SK-N-SH (cell line): ENCODE measurements around the gene RPS6KC1. TPM values are rescaled to one million over a fixed set of nuclear protein-coding genes. Genes with fewer than 3 reads are reported as not detected.

Source experiments
- CTCF ChIA-PET: fragments of 300-600, 350-600 bp; formaldehyde crosslinking; extraction: SDS; loops from one replicate; lab custom pipeline; 2021; lab: Yijun Ruan, JAX
- POLR2A ChIA-PET: fragments of 350-600 bp; sonication (Branson Sonifier 250); formaldehyde crosslinking; extraction: SDS; loops from one replicate; lab custom pipeline; 2020; ENCODE audit warnings: antibody characterized with exemption, inconsistent platforms; lab: Yijun Ruan, JAX
- DNase-seq: peaks from one replicate; pipeline ENCODE4 v3.0.0; 2012
- H2AFZ ChIP-seq: fragments of 200-600 bp; sonication (generic); 2 replicates; pipeline ENCODE4 v1.8.1; 2016; ENCODE audit warnings: antibody characterized with exemption, mild to moderate bottlenecking, low read depth
- H3F3A ChIP-seq: fragments of 200-600 bp; sonication (generic); replicated peaks from 2 replicates; pipeline ENCODE3; 2016; ENCODE audit warnings: antibody characterized with exemption, mild to moderate bottlenecking; ENCODE audit not compliant: insufficient read depth
- H3K27ac ChIP-seq, 2 experiments: fragments of 200-500 bp in 1 of 2; fragments of 200-600 bp in 1 of 2; sonication (Bioruptor generic) in 1 of 2; sonication (generic), shearing (Covaris generic) in 1 of 2; 2 replicates each; pipeline versions ENCODE4 v1.5.1 to v1.6.1; 2014 to 2016; ENCODE audit warnings: low read depth in 2 of 2, inconsistent platforms in 1 of 2, low read length in 1 of 2, mild to moderate bottlenecking in 1 of 2, mixed read lengths in 1 of 2
- H3K27me3 ChIP-seq: fragments of 200-600 bp; sonication (generic), shearing (Covaris generic); 2 replicates; pipeline ENCODE4 v1.6.1; 2016; ENCODE audit warnings: mixed run types; ENCODE audit not compliant: insufficient read depth
- H3K36me3 ChIP-seq, 2 experiments: fragments of 200-500 bp in 1 of 2; fragments of 200-600 bp in 1 of 2; sonication (Bioruptor generic) in 1 of 2; sonication (generic) in 1 of 2; replicated peaks in 1 of 2; 2 replicates each; pipeline versions ENCODE3 to v1.5.1; 2014 to 2016; ENCODE audit warnings: low read length in 1 of 2, mild to moderate bottlenecking in 1 of 2; ENCODE audit not compliant: insufficient read depth in 2 of 2, control insufficient read depth in 1 of 2
- H3K4me1 ChIP-seq, 2 experiments: fragments of 200-500 bp in 1 of 2; fragments of 200-600 bp in 1 of 2; sonication (Bioruptor generic) in 1 of 2; sonication (generic), shearing (Covaris generic) in 1 of 2; 2 replicates each; pipeline versions ENCODE4 v1.5.1 to v1.6.1; 2014 to 2016; ENCODE audit warnings: low read depth in 1 of 2, low read length in 1 of 2, mixed run types in 1 of 2; ENCODE audit not compliant: insufficient read depth in 2 of 2, control insufficient read depth in 1 of 2
- H3K4me2 ChIP-seq: fragments of 200-600 bp; sonication (generic), shearing (Covaris generic); 2 replicates; pipeline ENCODE4 v1.6.1; 2017; ENCODE audit warnings: mixed run types
- H3K4me3 ChIP-seq, 2 experiments: fragments of 200-500 bp in 1 of 2; fragments of 200-600 bp in 1 of 2; sonication (Bioruptor generic) in 1 of 2; sonication (generic), shearing (Covaris generic) in 1 of 2; 2 replicates each; pipeline versions ENCODE4 v1.5.1 to v1.8.1; 2014 to 2016; ENCODE audit warnings: low read depth in 2 of 2, inconsistent platforms in 1 of 2, low read length in 1 of 2, mild to moderate bottlenecking in 1 of 2, mixed read lengths in 1 of 2, moderate library complexity in 1 of 2
- H3K79me2 ChIP-seq: fragments of 200-600 bp; sonication (generic); 2 replicates; pipeline ENCODE4 v1.8.1; 2017; ENCODE audit warnings: mild to moderate bottlenecking; ENCODE audit not compliant: insufficient read depth
- H3K9ac ChIP-seq: fragments of 200-600 bp; sonication (generic); 2 replicates; pipeline ENCODE4 v1.6.1; 2017; ENCODE audit warnings: mixed run types
- H3K9me2 ChIP-seq: fragments of 200-600 bp; sonication (generic); 2 replicates; pipeline ENCODE4 v1.6.1; 2017; ENCODE audit warnings: mixed run types
- H3K9me3 ChIP-seq: fragments of 200-600 bp; sonication (generic); 2 replicates; pipeline ENCODE4 v1.6.1; 2017; ENCODE audit warnings: mixed run types, mild to moderate bottlenecking, moderate library complexity
- H4K20me1 ChIP-seq: fragments of 200-600 bp; sonication (generic); 2 replicates; pipeline ENCODE4 v1.6.1; 2017; ENCODE audit warnings: mild to moderate bottlenecking, mixed run types; ENCODE audit not compliant: insufficient read depth
- CHD2 ChIP-seq: fragments of 150-350 bp; IDR thresholded peaks from 2 replicates; pipeline ENCODE4 v1.6.1; 2018; ENCODE audit warnings: low read length; ENCODE audit not compliant: partially characterized antibody
- ELF1 ChIP-seq: IDR thresholded peaks from 2 replicates; pipeline ENCODE4 v1.4.0; 2012
- EP300 ChIP-seq, 2 experiments: IDR thresholded peaks; 2 replicates each; pipeline versions ENCODE4 v1.4.0 to v1.6.1; 2012; ENCODE audit warnings: borderline replicate concordance in 1 of 2, low read depth in 1 of 2, low read length in 1 of 2
- EZH2phosphoT487 ChIP-seq: fragments of 200-600 bp; sonication (generic); IDR thresholded peaks from 2 replicates; pipeline ENCODE4 v1.6.1; 2017; ENCODE audit warnings: low read depth, mixed run types, mild to moderate bottlenecking, antibody characterized with exemption, moderate library complexity, borderline replicate concordance
- FOSL2 ChIP-seq: IDR thresholded peaks from 2 replicates; pipeline ENCODE4 v1.4.0; 2012; ENCODE audit warnings: low read depth, mild to moderate bottlenecking, moderate library complexity, borderline replicate concordance
- FOXM1 ChIP-seq: IDR thresholded peaks from 2 replicates; pipeline ENCODE4 v1.4.0; 2012; ENCODE audit warnings: low read depth, mild to moderate bottlenecking
- GABPA ChIP-seq: IDR thresholded peaks from 2 replicates; pipeline ENCODE4 v1.4.0; 2012; ENCODE audit warnings: low read depth, mild to moderate bottlenecking
- GATA2 ChIP-seq: sonication (generic); formaldehyde crosslinking; IDR thresholded peaks from 2 replicates; pipeline ENCODE4 v1.5.0; 2020; ENCODE audit warnings: mild to moderate bottlenecking, missing genetic modification reagents
- MEF2A ChIP-seq: IDR thresholded peaks from 2 replicates; pipeline ENCODE4 v1.4.0; 2012; ENCODE audit warnings: low read depth, borderline replicate concordance
- MXI1 ChIP-seq: IDR thresholded peaks from 2 replicates; pipeline ENCODE4 v1.6.1; 2012; ENCODE audit warnings: mild to moderate bottlenecking, low read depth, low read length, improper control_type of control experiment
- POLR2AphosphoS5 ChIP-seq: IDR thresholded peaks from 2 replicates; pipeline ENCODE4 v1.6.1; 2012; ENCODE audit warnings: low read depth, low read length
- RFX5 ChIP-seq: IDR thresholded peaks from 2 replicates; pipeline ENCODE4 v1.6.1; 2012; ENCODE audit warnings: mild to moderate bottlenecking, improper control_type of control experiment, low read length
- RXRA ChIP-seq: IDR thresholded peaks from 2 replicates; pipeline ENCODE4 v1.4.0; 2012; ENCODE audit warnings: low read depth, mild to moderate bottlenecking, borderline replicate concordance
- SIN3A ChIP-seq: IDR thresholded peaks from 2 replicates; pipeline ENCODE4 v1.6.1; 2012; ENCODE audit warnings: low read depth, mild to moderate bottlenecking, low read length, moderate library complexity, borderline replicate concordance
- SMC3 ChIP-seq: IDR thresholded peaks from 2 replicates; pipeline ENCODE4 v1.6.1; 2012; ENCODE audit warnings: low read depth, low read length, improper control_type of control experiment
- TEAD4 ChIP-seq: IDR thresholded peaks from 2 replicates; pipeline ENCODE4 v1.4.0; 2012; ENCODE audit warnings: mild to moderate bottlenecking, borderline replicate concordance; ENCODE audit not compliant: insufficient read depth
- YY1 ChIP-seq: IDR thresholded peaks from 2 replicates; pipeline ENCODE4 v1.4.0; 2012; ENCODE audit warnings: low read depth, mild to moderate bottlenecking
- WGBS: methylation state at CpG from one replicate; pipeline ENCODE4 v1.1.6; 2017; ENCODE audit warnings: low lambda C conversion rate; 5-methylcytosine and 5-hydroxymethylcytosine counted together
- polyA plus RNA-seq, 3 experiments: library from polyadenylated mRNA; depleted of rRNA; stranded (reverse); fragments of >200 nt; gene quantifications; 2 replicates each; pipeline ENCODE4 v1.2.3, GENCODE V29; 2012
- TF ChIP-seq, protein P1 (sequence below): IDR thresholded peaks from 2 replicates; pipeline ENCODE4 v1.4.0; 2012; ENCODE audit warnings: low read depth, borderline replicate concordance
- TF ChIP-seq, protein P2 (sequence below): fragments of 200-600 bp; sonication (generic); IDR thresholded peaks from 2 replicates; pipeline ENCODE4 v1.6.1; 2017; ENCODE audit warnings: antibody characterized with exemption, mild to moderate bottlenecking, moderate library complexity

RPS6KC1 gene
- polyA plus RNA-seq, 1 of the 3 experiments (the other 2 are of a cell fraction): 7.8 TPM

DNA sequence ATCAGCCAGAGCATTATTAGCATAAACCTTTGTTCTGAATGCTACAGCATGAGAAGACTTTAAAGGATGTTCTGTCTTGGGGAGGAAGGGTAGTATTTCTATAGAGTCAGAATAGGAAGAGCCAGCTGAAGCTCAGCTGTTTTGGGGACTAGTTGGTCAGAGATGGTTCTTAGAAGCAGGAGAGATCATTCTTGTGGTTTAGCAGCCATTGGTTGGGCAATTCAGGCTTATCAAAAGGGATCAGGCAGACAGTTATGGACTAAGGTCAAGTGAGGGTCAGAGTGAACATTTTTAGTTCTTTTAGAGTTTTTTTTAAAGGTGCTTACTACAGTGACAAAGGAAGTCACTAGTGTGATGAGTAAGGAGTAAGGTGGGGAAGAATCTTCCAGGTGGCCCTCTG, 245.5 kb downstream of the RPS6KC1 start:
- H3K9ac ChIP-seq: no peak overlapping the region
- no peak for DNase-seq
- no peaks in the 10 kb centered on the region for H3K27me3 ChIP-seq
- H3K4me2 ChIP-seq: no peak overlapping the region
- H3K4me3 ChIP-seq: no peak overlapping the region
- H3F3A ChIP-seq: no peaks in the 10 kb centered on the region
- no peak overlapping the region for H3K27ac ChIP-seq
- no peaks in the 10 kb centered on the region for H3K79me2 ChIP-seq
- no peaks in the 10 kb centered on the region for H3K4me1 ChIP-seq
- H3K9me3 ChIP-seq: no peaks in the 10 kb centered on the region
- CTCF ChIA-PET: no interaction called here
- no peaks in the 10 kb centered on the region for H4K20me1 ChIP-seq
- H3K9me2 ChIP-seq: no peaks in the 10 kb centered on the region
- H2AFZ ChIP-seq: no peak overlapping the region
- TF ChIP-seq RXRA: no peak
- TF ChIP-seq EP300 (IDR thresholded peaks at IDR 0.05; ENCODE audit: borderline replicate concordance in 1 of 2, low read depth in 1 of 2, low read length in 1 of 2): no peak
- no peak for TF ChIP-seq EZH2phosphoT487
- TF ChIP-seq CHD2: no peak
- TF ChIP-seq, protein P1, sequence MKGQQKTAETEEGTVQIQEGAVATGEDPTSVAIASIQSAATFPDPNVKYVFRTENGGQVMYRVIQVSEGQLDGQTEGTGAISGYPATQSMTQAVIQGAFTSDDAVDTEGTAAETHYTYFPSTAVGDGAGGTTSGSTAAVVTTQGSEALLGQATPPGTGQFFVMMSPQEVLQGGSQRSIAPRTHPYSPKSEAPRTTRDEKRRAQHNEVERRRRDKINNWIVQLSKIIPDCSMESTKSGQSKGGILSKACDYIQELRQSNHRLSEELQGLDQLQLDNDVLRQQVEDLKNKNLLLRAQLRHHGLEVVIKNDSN: no peak
- TF ChIP-seq MEF2A: no peak
- no peak for TF ChIP-seq RFX5
- TF ChIP-seq, protein P2, sequence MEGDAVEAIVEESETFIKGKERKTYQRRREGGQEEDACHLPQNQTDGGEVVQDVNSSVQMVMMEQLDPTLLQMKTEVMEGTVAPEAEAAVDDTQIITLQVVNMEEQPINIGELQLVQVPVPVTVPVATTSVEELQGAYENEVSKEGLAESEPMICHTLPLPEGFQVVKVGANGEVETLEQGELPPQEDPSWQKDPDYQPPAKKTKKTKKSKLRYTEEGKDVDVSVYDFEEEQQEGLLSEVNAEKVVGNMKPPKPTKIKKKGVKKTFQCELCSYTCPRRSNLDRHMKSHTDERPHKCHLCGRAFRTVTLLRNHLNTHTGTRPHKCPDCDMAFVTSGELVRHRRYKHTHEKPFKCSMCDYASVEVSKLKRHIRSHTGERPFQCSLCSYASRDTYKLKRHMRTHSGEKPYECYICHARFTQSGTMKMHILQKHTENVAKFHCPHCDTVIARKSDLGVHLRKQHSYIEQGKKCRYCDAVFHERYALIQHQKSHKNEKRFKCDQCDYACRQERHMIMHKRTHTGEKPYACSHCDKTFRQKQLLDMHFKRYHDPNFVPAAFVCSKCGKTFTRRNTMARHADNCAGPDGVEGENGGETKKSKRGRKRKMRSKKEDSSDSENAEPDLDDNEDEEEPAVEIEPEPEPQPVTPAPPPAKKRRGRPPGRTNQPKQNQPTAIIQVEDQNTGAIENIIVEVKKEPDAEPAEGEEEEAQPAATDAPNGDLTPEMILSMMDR: no peak
- TF ChIP-seq SMC3: no peak
- TF ChIP-seq POLR2AphosphoS5: no peak
- no peak for TF ChIP-seq YY1
- H3K36me3 ChIP-seq: no peaks in the 10 kb centered on the region
- POLR2A ChIA-PET: no interaction called here

DNA sequence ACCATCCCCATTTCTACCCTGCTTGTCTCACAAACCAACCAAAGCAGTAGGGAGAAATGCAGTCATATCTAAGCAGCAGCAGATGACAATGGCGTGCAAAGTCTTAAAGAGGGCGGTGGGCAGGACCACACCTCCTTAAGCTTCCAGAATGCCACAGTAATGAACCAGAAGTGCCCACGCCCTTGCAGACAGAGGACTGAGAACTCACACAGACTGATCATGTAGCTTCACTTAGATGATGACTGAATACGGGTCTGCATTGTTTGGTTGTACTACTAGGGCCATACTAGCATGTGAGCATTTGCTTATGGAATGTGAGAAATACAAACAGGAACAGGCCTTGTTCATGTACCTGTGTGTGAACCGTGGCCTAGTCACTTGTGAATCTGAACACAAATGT, 246.0 kb downstream of the RPS6KC1 start:
- POLR2A ChIA-PET: no interaction called here
- Histone ChIP-seq H3F3A (no peaks in the 10 kb centered on the region), H3K4me2 (no peak overlapping the region), H3K9me2 (no peaks in the 10 kb centered on the region), H3K79me2 (no peaks in the 10 kb centered on the region), H4K20me1 (no peaks in the 10 kb centered on the region), H3K4me3 (no peak overlapping the region), H2AFZ (no peak overlapping the region), H3K27ac (no peak overlapping the region), H3K36me3 (no peaks in the 10 kb centered on the region), H3K9me3 (no peaks in the 10 kb centered on the region), H3K9ac (no peak overlapping the region), H3K27me3 (no peaks in the 10 kb centered on the region), H3K4me1 (no peaks in the 10 kb centered on the region)
- no peak for DNase-seq
- TF ChIP-seq SIN3A (no peak), FOSL2 (no peak), EZH2phosphoT487 (no peak), RXRA (no peak), TEAD4 (no peak), GABPA (no peak), GATA2 (CRISPR knock-in tag) (no peak), FOXM1 (no peak), MEF2A (no peak), ELF1 (no peak), MXI1 (no peak)
- TF ChIP-seq, protein P2: no peak
- CTCF ChIA-PET: no interaction called here
- WGBS: 78% methylated on average over 5 of the region's 5 CpGs
